Hepatic stellate cell (primary cell): ENCODE data around the gene GMDS.
"Not testable (repeated sequence)": the region's sequence is repeated elsewhere in the genome, so short reads cannot be mapped to it uniquely, and the experiment has no call there.

Experiments used
- DNase-seq: peaks from one replicate; pipeline ENCODE4 v3.0.0; 2011; ENCODE audit warnings: low spot score

The GMDS gene

GRCh38 chr6:1679031-1679687, 566.2 kb downstream of the GMDS start:
- no peak for DNase-seq

- DNase-seq: no peak
Measured at GRCh38 chr6:1678201-1678600, 567.2 kb downstream of the GMDS start.

- no peak for DNase-seq
Measured at GRCh38 chr6:1672379-1672778, 573.0 kb downstream of the GMDS start.

- no peak for DNase-seq
Measured at GRCh38 chr6:1670711-1671462, 574.5 kb downstream of the GMDS start.

- no peak for DNase-seq
Measured at GRCh38 chr6:1669996-1670395, 575.4 kb downstream of the GMDS start.

GRCh38 chr6:1668456-1668855, 576.9 kb downstream of the GMDS start:
- not testable (repeated sequence) for DNase-seq

GRCh38 chr6:1667805-1668175, 577.6 kb downstream of the GMDS start:
- DNase-seq: no peak

- no peak for DNase-seq
Measured at GRCh38 chr6:1667012-1667804, 578.2 kb downstream of the GMDS start.

GRCh38 chr6:1665214-1665613, 580.2 kb downstream of the GMDS start:
- DNase-seq: no peak

GRCh38 chr6:1664329-1664728, 581.1 kb downstream of the GMDS start:
- no peak for DNase-seq

GRCh38 chr6:1663511-1663910, 581.9 kb downstream of the GMDS start:
- DNase-seq: no peak

GRCh38 chr6:1662534-1662933, 582.9 kb downstream of the GMDS start:
- no peak for DNase-seq

- DNase-seq: no peak
Measured at GRCh38 chr6:1659816-1660215, 585.6 kb downstream of the GMDS start.

GRCh38 chr6:1658212-1659005, 587.0 kb downstream of the GMDS start:
- no peak for DNase-seq

- no peak for DNase-seq
Measured at GRCh38 chr6:1657771-1658165, 587.6 kb downstream of the GMDS start.

GRCh38 chr6:1657116-1657770, 588.2 kb downstream of the GMDS start:
- no peak for DNase-seq

- DNase-seq: no peak
Measured at GRCh38 chr6:1654054-1654453, 591.4 kb downstream of the GMDS start.

- no peak for DNase-seq
Measured at GRCh38 chr6:1652842-1653241, 592.6 kb downstream of the GMDS start.

GRCh38 chr6:1651362-1651761, 594.0 kb downstream of the GMDS start:
- DNase-seq: no peak

GRCh38 chr6:1645466-1646185, 599.8 kb downstream of the GMDS start:
- no peak for DNase-seq

GRCh38 chr6:1644516-1645060, 600.8 kb downstream of the GMDS start:
- DNase-seq: no peak
